OCI-M1 (cell line): Measurements from ENCODE around the gene GAL3ST2.

Experiments
- DNase-seq: peaks from one replicate; lab custom pipeline; 2025; lab: John Stamatoyannopoulos, UW

Gene GAL3ST2

DNA sequence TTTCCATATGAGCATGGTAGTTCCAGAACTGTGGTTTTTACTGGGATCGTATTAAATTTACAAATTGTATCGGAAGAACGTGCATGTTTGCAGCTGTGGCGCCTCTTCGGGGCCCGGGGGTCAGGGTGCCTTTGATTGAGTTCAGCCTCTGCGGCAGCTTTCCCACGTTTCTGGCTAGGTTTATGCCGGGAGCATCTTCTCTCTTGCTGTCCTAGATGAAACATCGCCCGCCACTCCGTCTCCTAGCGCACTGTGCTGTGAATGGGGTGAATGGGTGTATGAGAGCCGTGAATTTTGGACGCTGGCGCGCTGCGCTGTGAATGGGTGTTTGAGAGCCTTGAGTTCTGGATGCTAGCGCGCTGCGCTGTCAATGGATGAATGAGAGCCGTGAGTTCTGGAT lies 69.8 kb downstream of the GAL3ST2 start:
- DNase-seq = no peak

DNA sequence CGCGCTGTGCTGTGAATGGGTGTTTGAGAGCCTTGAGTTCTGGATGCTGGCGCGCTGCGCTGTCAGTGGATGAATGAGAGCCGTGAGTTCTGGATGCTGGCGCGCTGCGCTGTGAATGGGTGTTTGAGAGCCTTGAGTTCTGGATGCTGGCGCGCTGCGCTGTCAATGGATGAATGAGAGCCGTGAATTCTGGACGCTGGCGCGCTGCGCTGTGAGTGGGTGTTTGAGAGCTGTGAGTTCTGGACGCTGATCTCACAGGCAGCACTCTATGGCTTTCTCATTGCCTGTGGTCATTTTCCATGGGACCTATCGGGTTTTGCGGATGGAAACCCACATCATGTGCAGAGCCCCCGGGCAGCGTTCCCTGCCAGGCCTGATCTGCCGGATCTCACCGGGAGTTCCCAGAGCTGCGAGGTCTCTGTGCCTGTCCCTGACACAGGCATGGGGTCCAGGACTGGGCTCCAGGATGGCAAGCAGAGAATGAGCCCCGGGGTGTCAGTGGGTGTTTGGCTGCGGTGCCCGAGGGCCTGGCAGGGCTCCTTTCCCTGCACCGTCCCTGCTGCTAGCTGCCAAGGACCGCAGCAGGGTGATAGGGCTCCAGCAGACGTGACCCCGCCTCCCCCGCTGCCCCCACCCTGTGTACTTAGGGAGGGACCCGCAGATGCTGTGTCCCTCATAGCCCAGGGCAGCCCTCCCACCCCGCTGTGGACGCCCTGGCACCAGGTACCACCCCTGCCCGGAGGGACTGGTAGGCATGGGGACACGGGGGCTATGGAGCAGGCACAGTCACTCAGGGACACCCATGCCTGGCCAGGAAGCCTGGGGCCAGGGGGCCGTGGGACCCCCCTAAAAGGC lies 72.4 kb downstream of the GAL3ST2 start:
- DNase-seq = no peak

DNA sequence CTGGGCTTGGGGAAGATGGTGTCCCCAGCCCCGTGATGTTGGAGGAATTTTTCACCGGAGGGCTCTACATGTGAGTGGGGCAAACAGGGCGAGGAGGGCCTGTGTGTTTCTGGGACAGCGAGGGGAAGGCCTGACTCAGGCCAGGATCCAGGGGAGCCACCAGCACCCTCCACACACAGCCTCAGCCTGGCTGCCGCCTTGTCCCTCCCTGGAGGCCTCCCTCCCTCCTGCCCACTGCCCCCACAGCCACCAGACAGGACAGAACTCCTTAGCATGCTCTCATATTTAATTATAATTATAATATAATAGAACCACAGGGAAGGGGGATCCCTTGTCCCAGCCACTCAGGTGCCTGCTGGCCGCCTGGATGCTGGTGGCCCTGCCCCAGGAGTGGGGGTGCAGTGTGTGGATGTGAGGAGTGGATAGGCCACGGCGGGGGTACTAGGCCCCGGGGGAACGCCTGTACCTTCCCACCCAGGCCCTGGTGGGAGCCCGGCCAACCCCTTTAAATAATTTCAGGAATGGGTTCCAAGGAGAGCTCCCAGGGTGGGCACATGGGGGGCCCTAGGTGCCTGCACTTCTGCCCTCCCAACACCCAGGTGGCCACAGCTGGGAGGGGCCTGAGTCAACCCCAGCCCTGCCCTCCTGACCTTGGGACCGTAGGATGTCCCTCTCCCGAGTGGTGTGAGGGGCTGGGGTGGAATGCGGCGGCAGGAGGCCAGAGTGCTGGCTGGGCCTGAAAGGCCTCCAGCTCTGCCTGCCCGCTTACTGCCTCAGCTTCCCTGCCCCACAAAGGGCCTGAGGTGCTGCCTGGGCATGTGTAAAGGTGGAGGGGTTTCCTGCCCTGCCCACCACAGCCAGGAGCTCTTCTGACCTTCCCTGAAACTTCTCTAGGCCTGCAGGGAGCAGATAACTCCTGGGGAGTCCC lies 73.3 kb downstream of the GAL3ST2 start:
- DNase-seq = no peak

DNA sequence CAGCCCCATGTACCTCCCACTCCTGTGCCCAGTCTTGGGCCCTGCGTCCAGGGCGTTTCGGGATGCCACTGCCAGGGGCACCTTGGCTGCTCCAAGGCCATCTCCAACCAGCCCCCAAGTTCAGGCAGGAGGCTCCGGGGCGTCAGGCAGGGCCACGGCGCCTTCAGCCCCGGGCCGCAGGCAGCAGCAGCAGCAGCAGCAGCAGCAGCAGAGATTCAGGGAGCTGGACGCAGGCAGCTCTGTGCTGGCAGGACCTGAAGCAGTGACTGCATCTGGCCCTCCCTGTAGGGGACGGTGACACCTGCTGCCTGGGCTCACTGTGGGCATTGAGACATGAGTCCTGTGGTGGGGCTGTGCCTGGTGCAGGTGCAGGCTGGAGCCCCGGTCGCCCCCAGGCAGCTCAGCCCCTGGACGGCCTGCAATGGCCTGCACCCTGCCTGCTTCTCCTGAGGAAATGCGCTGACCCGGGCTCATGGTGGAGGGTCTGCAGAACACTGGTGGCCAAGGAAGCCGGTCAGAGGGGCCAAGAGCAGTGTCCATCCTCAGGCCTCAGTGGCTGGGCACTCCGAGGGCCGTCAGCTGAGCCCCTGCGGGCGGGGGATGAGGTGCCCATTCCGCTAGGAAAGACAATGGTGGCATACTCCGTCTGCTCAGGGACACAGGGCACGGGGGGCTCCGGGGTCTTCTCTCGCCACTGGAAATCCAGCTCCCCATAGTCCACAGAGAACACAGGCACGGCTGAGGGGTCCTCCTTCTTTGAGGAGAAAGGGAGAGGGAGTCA lies 74.1 kb downstream of the GAL3ST2 start:
- DNase-seq = no peak

DNA sequence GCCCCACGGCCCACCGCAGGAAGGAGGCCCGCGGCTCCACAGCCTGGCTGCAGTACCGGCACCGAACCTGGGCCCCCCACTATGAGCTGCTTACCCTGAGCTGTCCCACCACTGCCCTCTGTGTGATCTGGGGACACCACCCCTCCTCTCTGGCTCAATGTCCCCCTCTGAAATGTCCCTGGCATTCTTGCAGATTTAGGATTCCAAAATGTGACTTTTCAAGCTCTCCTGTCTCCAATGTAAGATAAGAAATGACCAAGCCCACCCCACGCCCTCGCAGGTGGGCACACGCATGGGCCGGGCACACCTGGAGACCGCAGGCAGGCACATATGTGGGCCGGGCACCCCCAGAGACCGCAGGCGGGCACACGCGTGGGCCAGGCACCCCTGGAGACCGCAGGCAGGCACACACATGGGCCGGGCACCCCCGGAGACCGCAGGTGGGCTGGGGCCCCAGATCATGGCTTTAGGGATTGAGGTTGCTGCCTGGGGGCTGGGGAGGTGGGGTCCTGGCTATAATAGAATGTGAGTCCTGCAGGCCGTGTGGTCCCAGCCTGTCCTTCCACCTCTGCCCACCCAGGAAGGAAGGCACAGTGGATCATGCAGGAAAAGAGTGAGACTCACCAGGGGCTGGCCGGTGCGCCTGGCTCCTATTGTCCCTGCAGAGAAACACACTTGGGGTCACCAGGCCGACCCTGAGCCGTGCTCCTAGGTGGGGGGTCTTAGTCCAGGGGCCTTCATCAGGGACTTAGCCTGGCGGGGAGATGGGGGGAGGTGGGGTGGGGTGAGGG lies 74.9 kb downstream of the GAL3ST2 start:
- no peak for DNase-seq

DNA sequence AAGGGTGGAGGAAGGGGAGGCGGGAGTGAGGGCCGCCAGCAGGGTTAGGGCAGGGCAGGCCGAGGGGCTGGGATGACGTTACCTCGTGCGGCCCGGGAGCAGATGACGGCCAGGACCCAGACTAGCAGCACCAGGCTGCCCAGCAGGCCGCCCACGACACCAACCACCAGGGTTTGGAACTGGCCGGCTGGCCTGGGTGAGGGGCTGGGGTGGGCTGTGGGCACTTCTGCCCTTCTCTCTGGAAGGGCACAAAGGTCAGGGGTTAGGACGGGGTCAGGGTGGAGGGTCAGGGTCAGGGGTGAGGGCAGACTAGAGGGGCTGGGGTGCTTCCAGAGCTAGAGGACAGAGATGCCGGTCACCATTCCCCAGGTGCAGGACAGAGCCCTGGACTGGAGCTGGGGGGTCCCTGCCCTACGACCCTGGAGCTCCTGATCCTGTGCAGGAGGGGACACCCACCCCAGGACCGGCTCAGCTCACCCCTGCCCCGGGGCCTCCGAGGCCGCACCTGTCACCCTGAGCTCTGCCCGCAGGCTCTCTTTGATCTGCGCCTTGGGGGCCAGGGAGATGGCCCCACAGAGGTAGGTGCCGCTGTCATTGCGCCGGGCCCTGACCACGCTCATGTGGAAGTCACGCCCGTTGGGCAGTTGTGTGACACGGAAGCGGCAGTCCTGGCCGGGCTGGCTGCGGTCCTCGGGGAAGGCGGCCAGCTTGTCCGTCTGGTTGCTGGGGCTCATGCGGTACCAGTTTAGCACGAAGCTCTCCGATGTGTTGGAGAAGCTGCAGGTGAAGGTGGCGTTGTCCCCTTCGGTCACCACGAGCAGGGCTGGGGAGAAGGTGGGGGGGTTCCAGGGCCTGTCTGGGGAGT lies 75.7 kb downstream of the GAL3ST2 start:
- no peak for DNase-seq

DNA sequence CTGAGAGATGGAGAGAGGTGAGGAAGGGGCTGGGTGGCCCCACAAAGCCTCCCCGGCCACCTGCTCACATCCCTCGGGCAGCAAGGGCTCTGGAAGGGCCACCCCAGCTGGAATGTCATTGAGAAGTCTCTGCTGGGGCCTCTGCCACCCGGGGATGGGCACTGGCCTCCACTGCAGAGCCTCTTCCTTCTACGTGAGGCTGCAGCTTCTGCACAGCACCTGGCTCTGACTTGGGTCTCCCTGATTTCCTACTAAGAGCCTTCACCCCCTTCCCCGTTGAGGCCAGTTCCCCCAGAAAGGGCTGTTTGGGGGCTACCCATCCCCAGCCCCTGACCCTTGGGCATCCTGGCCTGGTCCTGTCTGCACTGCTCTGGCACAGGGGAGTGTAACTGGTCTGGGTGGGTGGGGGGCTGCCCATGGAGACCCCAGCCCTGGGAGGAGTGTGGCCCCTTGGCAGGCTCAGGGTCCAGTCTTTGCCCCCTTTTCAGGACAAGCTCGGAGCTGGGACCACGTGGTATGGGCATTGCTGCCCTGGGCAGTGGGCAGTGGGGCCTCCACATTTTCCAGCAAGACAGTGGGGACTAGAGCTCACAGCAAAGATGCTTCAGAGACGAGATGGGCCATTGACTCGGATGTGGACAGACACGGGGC lies 76.5 kb downstream of the GAL3ST2 start:
- DNase-seq = no peak
